ENCODE results near the gene SET.
"Not testable (repeated sequence)": the region's sequence is repeated elsewhere in the genome, so short reads cannot be mapped to it uniquely, and the experiment has no call there.

The SET gene

GRCh38 chr9:128685636-128686489 lies 3.2 kb upstream of the SET start:
- peak in 1 of 2 donors; percentile 30 for DNase-seq (ENCODE audit: low read depth in 2 of 2, low spot score in 1 of 2)

- DNase-seq (ENCODE audit: low read depth in 2 of 2, low spot score in 1 of 2) = no peak
Observed at GRCh38 chr9:128687453-128687852, 1.6 kb upstream of the SET start.

GRCh38 chr9:128689293-128689774 lies 312 bp downstream of the SET start:
- peak in 1 of 2 donors; percentile 41 for DNase-seq (ENCODE audit: low read depth in 2 of 2, low spot score in 1 of 2)

- DNase-seq (ENCODE audit: low read depth in 2 of 2, low spot score in 1 of 2) = peak in 1 of 2 donors; percentile 42
Observed at GRCh38 chr9:128689820-128690683, 1.0 kb downstream of the SET start.

- no peak for DNase-seq (ENCODE audit: low read depth in 2 of 2, low spot score in 1 of 2)
Observed at GRCh38 chr9:128690684-128691034, 1.6 kb downstream of the SET start.

- not testable (repeated sequence) for DNase-seq (ENCODE audit: low read depth in 2 of 2, low spot score in 1 of 2)
Observed at GRCh38 chr9:128693738-128694137, 4.7 kb downstream of the SET start.

GRCh38 chr9:128694344-128694743 lies 5.3 kb downstream of the SET start:
- no peak for DNase-seq (ENCODE audit: low read depth in 2 of 2, low spot score in 1 of 2)

GRCh38 chr9:128696923-128697707 lies 8.1 kb downstream of the SET start:
- no peak for DNase-seq (ENCODE audit: low read depth in 2 of 2, low spot score in 1 of 2)

- not testable (repeated sequence) for DNase-seq (ENCODE audit: low read depth in 2 of 2, low spot score in 1 of 2)
Observed at GRCh38 chr9:128699096-128699795, 10.2 kb downstream of the SET start.

- no peak for DNase-seq (ENCODE audit: low read depth in 2 of 2, low spot score in 1 of 2)
Observed at GRCh38 chr9:128701227-128701854, 12.3 kb downstream of the SET start.

- peak; percentile 68 to 74 for DNase-seq (ENCODE audit: low read depth in 2 of 2, low spot score in 1 of 2)
Observed at GRCh38 chr9:128702445-128702948, 13.5 kb downstream of the SET start, which contains the start of gene PKN3. PKN3 (plus strand) TSS chr9:128702503; CDS start chr9:128702916, 413 bp downstream.

GRCh38 chr9:128702949-128703615 lies 14.1 kb downstream of the SET start:
- DNase-seq (ENCODE audit: low read depth in 2 of 2, low spot score in 1 of 2) = no peak

- DNase-seq (ENCODE audit: low read depth in 2 of 2, low spot score in 1 of 2) = no peak
Observed at GRCh38 chr9:128703616-128704355, 14.8 kb downstream of the SET start.

- DNase-seq (ENCODE audit: low read depth in 2 of 2, low spot score in 1 of 2) = no peak
Observed at GRCh38 chr9:128704356-128704670, 15.3 kb downstream of the SET start.

- DNase-seq (ENCODE audit: low read depth in 2 of 2, low spot score in 1 of 2) = no peak
Observed at GRCh38 chr9:128705051-128705965, 16.3 kb downstream of the SET start.

GRCh38 chr9:128706045-128706444 lies 17.0 kb downstream of the SET start:
- DNase-seq (ENCODE audit: low read depth in 2 of 2, low spot score in 1 of 2) = no peak

GRCh38 chr9:128706671-128707381 lies 17.8 kb downstream of the SET start:
- DNase-seq (ENCODE audit: low read depth in 2 of 2, low spot score in 1 of 2) = no peak

All from stimulated activated CD8-positive, alpha-beta memory T cell treated with anti-CD3 and anti-CD28 coated beads, Interleukin-4, amount 100 ng/mL, for 4 hours (primary cell).